ENCODE results near the gene C2orf15.
A peak's percentile ranks its signal among the peaks of the same experiment; 100 is the strongest.
"Not testable (repeated sequence)": the region's sequence is repeated elsewhere in the genome, so short reads cannot be mapped to it uniquely, and the experiment has no call there.

The C2orf15 gene

DNA sequence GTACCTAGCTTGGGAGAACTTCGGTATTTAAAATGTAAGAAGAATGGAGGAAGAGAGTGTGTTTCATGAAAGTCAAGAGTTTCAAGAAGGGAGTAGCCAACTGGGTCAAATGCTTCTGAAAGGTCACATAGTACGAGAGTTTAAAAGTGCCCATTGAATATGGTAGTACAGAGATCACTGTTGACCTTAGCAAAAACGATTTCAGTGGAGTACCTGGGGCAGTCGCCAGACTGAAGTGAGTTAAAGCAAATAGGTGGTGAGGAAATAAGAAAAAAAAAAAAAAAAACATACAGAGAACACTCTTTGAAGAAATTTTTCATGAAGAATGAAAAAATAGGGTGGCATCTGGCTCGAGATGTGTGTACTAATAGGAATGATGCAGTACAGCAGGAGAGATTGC is 24.7 kb downstream of the C2orf15 start:
- DNase-seq (ENCODE audit: low read depth, low spot score) = no peak

DNA sequence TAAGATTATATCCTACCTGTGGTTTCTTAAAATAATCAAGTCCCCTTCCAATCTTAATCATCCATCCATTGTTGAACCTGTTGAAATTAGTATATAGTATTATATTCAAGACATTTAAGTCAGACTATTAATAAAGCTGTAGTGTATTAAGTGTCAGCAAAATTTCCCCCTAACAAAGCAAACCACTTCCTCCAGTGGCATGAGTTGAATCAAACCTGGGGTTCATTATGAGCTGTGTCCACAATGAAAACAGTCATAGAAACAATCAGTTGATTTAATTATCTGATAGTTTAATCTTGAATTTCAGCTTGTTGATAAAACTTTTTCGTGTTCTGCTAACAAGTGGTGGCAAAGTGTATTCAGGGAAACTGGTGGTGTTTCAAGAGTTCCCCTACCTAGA is 28.0 kb downstream of the C2orf15 start:
- DNase-seq (ENCODE audit: low read depth, low spot score) = no peak

- no peak for DNase-seq (ENCODE audit: low read depth, low spot score)
Measured at GRCh38 chr2:99171377-99172140, 30.1 kb downstream of the C2orf15 start.

DNA sequence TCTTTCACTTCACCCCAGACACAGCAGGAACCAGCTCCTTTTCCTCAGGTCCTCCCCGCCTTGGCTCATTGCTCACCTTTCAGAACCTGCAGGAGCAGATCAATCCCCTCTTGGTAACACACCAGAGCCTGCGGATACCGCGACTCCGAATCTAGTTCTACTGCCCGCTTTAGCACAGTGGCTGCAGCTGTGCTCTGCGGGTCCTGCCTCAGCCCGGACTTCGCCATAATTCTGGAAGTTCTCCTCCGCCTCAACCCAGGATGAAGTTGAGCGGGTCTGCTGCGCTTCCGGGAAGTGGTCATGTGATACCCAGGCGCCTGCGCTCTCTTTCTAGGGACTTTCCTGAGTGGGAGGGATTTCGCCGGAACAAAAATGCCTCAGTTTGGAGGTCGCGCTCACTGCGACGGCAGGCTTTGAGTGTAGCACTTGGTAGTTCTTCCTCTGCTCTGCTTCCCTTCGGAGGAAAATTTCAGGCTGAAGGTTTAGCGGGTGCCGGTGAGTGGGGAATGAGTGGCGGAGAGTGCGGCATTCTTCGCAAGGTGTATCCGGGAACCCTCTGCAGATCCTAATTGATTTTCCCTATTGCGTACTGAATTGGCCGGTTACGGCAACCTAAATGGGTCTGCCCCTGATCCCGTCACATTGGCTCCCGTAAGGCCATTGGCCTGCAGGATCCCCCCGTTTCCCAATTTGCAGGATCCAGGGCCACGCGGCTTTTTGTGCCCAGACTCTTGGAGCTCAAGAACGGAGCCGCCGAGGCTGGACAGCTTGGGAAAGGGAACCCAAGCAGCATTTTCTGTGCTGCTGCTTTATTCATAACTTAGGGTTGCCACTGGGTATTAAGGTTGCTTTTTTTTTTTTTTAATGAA is 39.5 kb downstream of the C2orf15 start, which contains the start of the genes MITD1 and MRPL30:
Gene MITD1, minus strand, starts transcription at position 304 of the 869 bp plus-strand sequence. Its CDS starts 77 bp downstream, at position 227.
Gene MRPL30, plus strand, starts transcription at position 430 of the 869 bp plus-strand sequence. CDS start 5,020 bp downstream, outside the sequence.
- DNase-seq (ENCODE audit: low read depth, low spot score) = peak; percentile 85

GRCh38 chr2:99181624-99182000 is 40.1 kb downstream of the C2orf15 start:
- DNase-seq (ENCODE audit: low read depth, low spot score) = no peak

- DNase-seq (ENCODE audit: low read depth, low spot score) = no peak
Measured at GRCh38 chr2:99183025-99183424, 41.5 kb downstream of the C2orf15 start.

DNA sequence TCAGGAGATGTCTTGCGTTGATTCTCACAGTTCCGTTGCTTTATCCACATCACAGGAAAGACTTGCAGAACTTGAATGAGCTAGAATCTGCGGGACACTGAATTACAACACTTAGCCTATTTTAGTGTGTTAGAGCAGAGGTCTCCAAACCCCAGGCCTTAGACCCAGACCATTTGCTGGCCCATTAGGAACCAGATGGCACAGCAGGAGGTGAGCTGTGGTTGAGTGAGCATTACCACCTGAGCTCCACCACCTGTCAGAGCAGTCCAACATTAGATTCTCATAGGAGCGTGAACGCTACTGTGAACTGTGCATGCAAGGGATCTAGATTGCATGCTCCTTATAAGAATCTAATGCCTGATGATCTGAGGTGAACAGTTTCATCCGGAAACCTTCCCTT is 43.3 kb downstream of the C2orf15 start:
- DNase-seq (ENCODE audit: low read depth, low spot score) = no peak

DNA sequence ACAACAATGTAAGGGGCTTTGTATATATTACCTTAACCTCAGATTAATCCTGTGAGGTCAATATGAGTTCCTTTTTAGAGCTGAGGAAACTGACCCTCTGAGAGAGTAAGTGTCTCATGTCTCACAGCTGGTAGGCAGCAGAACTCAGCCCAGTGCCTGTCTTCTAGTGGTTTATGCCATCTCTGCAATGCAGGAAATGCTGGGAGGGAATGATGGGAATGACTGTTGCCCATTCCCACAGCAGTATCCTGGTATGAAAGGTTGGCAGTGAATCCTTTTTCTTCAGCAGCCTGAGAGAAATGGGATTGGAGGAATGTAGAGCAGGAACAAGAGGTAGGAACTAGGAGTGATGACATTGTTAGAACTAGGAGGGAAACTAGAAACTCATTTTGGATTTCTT is 45.5 kb downstream of the C2orf15 start:
- no peak for DNase-seq (ENCODE audit: low read depth, low spot score)

DNA sequence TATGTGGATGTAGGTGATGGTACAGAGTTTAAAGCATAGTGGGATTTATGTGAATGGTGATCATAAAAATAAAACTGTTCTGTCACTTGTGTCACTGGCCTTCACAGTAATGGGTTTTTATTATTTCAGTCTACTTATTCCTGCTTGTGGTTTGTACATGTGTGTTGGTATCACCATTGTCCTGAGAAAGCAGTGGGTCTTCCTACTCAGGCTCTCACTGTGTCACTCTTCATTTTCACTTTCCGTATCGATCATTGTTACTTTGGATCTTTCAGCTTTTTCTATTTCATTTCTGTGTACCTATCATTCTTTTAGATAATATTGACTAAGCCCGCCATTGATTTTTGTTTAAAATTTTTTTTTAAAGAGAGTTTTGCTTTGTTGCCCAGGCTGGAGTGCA is 46.9 kb downstream of the C2orf15 start:
- DNase-seq (ENCODE audit: low read depth, low spot score) = no peak

DNA sequence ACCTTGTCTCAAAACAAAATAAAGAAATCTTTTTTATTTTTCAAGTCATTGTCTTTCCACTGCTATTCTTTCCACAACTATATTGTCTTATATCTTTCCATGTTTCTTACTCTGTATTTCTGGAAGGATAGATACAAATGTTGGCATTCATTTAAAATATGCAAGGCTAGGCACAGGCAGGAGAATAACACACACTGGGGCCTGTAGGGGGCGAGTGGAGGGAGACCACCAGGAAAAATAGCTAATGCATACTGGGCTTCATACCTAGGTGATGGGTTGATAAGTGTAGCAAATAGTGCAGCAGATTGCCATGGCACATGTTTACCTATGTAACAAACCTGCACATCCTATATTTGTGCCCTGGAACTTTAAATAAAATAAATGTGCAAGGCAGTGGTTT is 49.0 kb downstream of the C2orf15 start:
- no peak for DNase-seq (ENCODE audit: low read depth, low spot score)

DNA sequence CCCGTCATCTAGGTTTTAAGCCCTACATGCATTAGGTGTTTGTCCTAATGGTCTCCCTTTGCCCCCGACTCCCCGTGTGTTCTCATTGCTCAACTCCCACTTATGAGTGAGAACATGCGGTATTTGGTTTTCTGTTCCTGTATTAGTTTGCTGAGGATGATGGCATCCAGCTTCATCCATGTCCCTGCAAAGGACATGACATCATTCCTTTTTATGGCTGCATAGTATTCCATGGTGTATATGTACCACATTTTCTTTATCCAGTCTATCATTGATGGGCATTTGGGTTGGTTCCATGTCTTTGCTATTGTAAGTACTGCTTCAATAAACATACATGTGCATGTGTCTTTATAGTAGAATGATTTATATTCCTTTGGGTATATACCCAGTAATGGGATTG is 50.9 kb downstream of the C2orf15 start:
- not testable (repeated sequence) for DNase-seq (ENCODE audit: low read depth, low spot score)

- no peak for DNase-seq (ENCODE audit: low read depth, low spot score)
Measured at GRCh38 chr2:99198103-99198841, 56.8 kb downstream of the C2orf15 start.

- DNase-seq (ENCODE audit: low read depth, low spot score) = no peak
Measured at GRCh38 chr2:99200076-99200800, 58.7 kb downstream of the C2orf15 start.
